ENCODE measurements around the gene RPS15A.

DNA sequence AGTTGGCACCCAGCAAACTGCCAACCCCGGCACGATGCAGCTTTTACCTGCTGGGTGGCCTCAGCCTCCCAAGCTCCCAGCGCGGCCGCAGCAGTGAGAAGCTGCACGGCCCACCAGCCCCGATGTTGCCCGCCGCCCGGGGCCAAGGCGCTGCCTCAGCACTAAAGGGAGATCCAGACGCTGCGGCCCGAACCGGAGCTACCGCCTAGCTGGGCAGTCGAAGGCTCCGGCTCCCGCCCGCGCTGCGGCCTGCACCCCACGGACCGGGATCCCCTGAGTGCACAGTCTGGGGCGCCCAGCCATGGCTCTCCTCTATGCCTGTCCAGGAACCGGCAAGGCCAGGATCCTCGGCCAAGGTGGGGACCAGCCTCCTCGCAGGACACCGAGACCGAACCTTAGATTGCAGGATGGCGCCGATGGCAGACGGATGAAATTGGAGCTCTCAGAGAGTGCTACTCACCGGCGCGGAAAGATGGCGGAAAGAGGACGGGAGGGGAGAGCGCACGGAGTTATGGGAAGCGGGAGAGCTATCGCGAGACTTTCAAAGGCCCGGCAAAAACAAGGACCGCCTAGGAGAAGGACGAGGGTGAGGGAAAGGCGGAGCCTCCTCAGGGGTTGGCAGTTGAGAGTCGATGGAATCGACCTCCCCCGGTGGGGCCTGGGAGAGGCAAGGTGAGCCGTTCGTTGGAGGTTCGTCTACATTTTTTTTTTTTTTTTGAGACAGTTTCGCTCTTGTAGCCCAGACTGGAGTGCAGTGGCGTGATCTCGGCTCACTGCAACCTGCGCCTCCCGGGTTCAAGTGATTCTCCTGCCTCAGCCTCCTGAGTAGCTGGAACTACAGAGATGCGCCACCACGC is at the start of gene RPS15A:
- no peak for TF ChIP-seq EZH2 (IDR thresholded peaks at IDR 0.05; ENCODE audit: borderline replicate concordance, low read depth, low read length, poor library complexity, severe bottlenecking)
- TF ChIP-seq, protein P1, sequence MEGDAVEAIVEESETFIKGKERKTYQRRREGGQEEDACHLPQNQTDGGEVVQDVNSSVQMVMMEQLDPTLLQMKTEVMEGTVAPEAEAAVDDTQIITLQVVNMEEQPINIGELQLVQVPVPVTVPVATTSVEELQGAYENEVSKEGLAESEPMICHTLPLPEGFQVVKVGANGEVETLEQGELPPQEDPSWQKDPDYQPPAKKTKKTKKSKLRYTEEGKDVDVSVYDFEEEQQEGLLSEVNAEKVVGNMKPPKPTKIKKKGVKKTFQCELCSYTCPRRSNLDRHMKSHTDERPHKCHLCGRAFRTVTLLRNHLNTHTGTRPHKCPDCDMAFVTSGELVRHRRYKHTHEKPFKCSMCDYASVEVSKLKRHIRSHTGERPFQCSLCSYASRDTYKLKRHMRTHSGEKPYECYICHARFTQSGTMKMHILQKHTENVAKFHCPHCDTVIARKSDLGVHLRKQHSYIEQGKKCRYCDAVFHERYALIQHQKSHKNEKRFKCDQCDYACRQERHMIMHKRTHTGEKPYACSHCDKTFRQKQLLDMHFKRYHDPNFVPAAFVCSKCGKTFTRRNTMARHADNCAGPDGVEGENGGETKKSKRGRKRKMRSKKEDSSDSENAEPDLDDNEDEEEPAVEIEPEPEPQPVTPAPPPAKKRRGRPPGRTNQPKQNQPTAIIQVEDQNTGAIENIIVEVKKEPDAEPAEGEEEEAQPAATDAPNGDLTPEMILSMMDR (conservative IDR thresholded peaks at IDR 0.05; ENCODE audit: low read depth, low read length) = no peak
